ENCODE results near the gene PRICKLE1.

PRICKLE1 gene

GRCh38 chr12:42589465-42590329 is at the start of gene PRICKLE1:
Gene PRICKLE1 (minus strand): TSS chr12:42589746. CDS start chr12:42472516, 117,230 bp downstream.
- no peak for TF ChIP-seq CTCF (IDR thresholded peaks at IDR 0.05; ENCODE audit: borderline replicate concordance, insufficient read depth, low read depth, low read length)
- H3K4me3 ChIP-seq (ENCODE audit: low read depth, low read length), result peak within 1 kb of the TSS; percentile 32

- H3K4me3 ChIP-seq (ENCODE audit: low read depth, low read length), result no peak overlapping the region
- TF ChIP-seq CTCF (IDR thresholded peaks at IDR 0.05; ENCODE audit: borderline replicate concordance, insufficient read depth, low read depth, low read length), result no peak
Measured at GRCh38 chr12:42638697-42639096, 49.2 kb upstream of the PRICKLE1 start.

- no peak for TF ChIP-seq CTCF (IDR thresholded peaks at IDR 0.05; ENCODE audit: borderline replicate concordance, insufficient read depth, low read depth, low read length)
- no peak overlapping the region for H3K4me3 ChIP-seq (ENCODE audit: low read depth, low read length)
Measured at GRCh38 chr12:42638011-42638410, 48.5 kb upstream of the PRICKLE1 start.

- TF ChIP-seq CTCF (IDR thresholded peaks at IDR 0.05; ENCODE audit: borderline replicate concordance, insufficient read depth, low read depth, low read length), result no peak
- H3K4me3 ChIP-seq (ENCODE audit: low read depth, low read length), result no peak overlapping the region
Measured at GRCh38 chr12:42636993-42637392, 47.4 kb upstream of the PRICKLE1 start.

GRCh38 chr12:42633594-42633993 is 44.0 kb upstream of the PRICKLE1 start:
- H3K4me3 ChIP-seq (ENCODE audit: low read depth, low read length), result no peak overlapping the region

GRCh38 chr12:42631513-42631912 is 42.0 kb upstream of the PRICKLE1 start:
- H3K4me3 ChIP-seq (ENCODE audit: low read depth, low read length), result no peak overlapping the region
- TF ChIP-seq CTCF (IDR thresholded peaks at IDR 0.05; ENCODE audit: borderline replicate concordance, insufficient read depth, low read depth, low read length), result no peak

More at GRCh38 chr12:42633594-42633993, 44.0 kb upstream of the PRICKLE1 start:
- TF ChIP-seq CTCF (IDR thresholded peaks at IDR 0.05; ENCODE audit: borderline replicate concordance, insufficient read depth, low read depth, low read length), result no peak

- no peak overlapping the region for H3K4me3 ChIP-seq (ENCODE audit: low read depth, low read length)
Measured at GRCh38 chr12:42630314-42630713, 40.8 kb upstream of the PRICKLE1 start.

More at GRCh38 chr12:42630314-42630713, 40.8 kb upstream of the PRICKLE1 start:
- no peak for TF ChIP-seq CTCF (IDR thresholded peaks at IDR 0.05; ENCODE audit: borderline replicate concordance, insufficient read depth, low read depth, low read length)

All from GM12875 (cell line).